ENCODE measurements around the gene KRTAP5-4. TPM values are rescaled to one million over a fixed set of nuclear protein-coding genes. Genes with fewer than 3 reads are reported as not detected.

KRTAP5-4 gene
- total and polyA plus RNA-seq, 10 donors = not detected

DNA sequence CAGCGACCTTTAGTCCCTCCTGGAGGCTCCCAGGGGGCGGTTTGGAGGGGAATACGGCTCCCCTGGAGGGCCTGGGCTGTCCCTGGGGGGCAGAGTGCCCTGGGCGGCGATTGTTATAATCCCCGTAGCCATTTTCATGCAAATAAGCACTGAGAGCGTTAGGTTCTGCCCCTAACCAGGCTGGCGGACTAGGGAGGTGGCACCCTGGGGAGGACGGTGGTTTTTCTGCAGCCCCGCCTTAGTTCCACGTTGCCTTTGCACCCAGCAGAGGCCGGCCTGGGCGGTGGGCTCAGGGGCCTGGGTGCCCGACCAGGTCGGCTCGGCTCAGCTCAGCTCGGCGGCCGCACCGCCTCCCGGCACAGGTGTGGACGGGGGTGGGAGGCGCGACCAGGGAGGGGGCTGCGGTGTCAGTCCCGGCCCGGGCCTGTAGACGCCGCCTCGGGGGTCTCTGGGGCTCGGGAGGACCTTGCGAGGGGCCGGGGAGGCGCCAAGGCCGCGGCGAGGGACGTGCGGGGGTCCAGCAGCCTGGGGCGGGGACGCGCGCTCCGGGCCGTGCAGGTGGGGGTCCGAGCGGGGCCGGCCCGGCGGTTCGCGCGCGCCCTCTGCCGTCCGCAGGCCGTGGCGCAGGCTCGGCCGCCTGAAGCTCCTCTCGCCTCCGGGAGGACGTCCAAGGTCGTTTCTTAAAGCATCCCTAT lies 47.6 kb downstream of the KRTAP5-4 start:
- Histone ChIP-seq H3K9me3 (peaks cover 0 to 19% (median 12%) of the 10 kb centered on the region in 8 donors), H3K27me3 (replicated peaks in 1 of 7) (peaks cover 0 to 85% (median 34%) of the 10 kb centered on the region in 7 donors), H3K36me3 (no peaks in the 10 kb centered on the region), H3K4me1 (peaks cover 13 to 48% (median 38%) of the 10 kb centered on the region in 6 donors), H3K27ac (peak overlapping the region; percentile 10 to 91 (median 78)), H3K4me3 (peak overlapping the region; percentile 33 to 79 (median 46))
- TF ChIP-seq POLR2AphosphoS5 (IDR thresholded peaks at IDR 0.05) (no peak), CTCF (IDR thresholded peaks at IDR 0.05 in 8 of 11, conservative IDR thresholded peaks at IDR 0.05 in 3 of 11) (peak in 10 of 11 experiments; percentile 43 to 95 (median 86)), POLR2A (IDR thresholded peaks at IDR 0.05) (no peak)
- intact Hi-C loops (cut with DNase I; ENCODE audit: low total_unique reads) = loop anchor here (10.0 kb wide), 1 partner anchor 370 kb away; no protein-coding TSS in a partner anchor
- peak; percentile 91 for DNase-seq
- WGBS, 5 donors = 1 to 2% (median 1%) methylated on average over 21 to 64 of the region's 64 CpGs

DNA sequence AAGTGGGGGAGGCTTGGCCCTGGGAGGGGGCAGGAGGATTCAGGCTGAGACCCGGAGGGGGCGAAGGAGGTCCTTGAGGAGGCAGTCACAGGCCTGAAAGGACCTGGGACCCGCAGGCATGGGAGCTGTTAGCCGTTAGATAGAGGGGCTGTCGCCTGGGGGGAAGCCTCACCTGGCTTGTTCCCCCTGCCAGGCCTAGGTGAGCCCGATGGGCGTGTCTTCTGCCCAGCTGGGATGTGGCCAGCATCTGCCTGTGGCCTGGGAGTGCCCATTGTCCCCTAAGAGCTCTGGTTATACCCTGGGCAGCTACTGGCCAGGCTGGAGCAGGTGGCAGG lies 48.1 kb downstream of the KRTAP5-4 start:
- 0 to 16% (median 8%) methylated on average over 4 to 7 of the region's 7 CpGs for WGBS, 5 donors
- intact Hi-C loops (cut with DNase I; ENCODE audit: low total_unique reads) = loop anchor here (10.0 kb wide), 1 partner anchor 369 kb away; no protein-coding TSS in a partner anchor
- no peaks in the 10 kb centered on the region for H3K36me3 ChIP-seq
- peaks cover 0 to 90% (median 34%) of the 10 kb centered on the region in 7 donors for H3K27me3 ChIP-seq (replicated peaks in 1 of 7)
- peaks cover 0 to 14% (median 10%) of the 10 kb centered on the region in 8 donors for H3K9me3 ChIP-seq
- peaks cover 13 to 52% (median 38%) of the 10 kb centered on the region in 6 donors for H3K4me1 ChIP-seq
- TF ChIP-seq POLR2A (IDR thresholded peaks at IDR 0.05) (no peak), POLR2AphosphoS5 (IDR thresholded peaks at IDR 0.05) (no peak), CTCF (IDR thresholded peaks at IDR 0.05 in 8 of 11, conservative IDR thresholded peaks at IDR 0.05 in 3 of 11) (no peak)
- H3K4me3 ChIP-seq = peak overlapping the region in 7 of 8 donors; percentile 33 to 79 (median 49)
- H3K27ac ChIP-seq = peak overlapping the region; percentile 10 to 91 (median 78)
- no peak for DNase-seq

DNA sequence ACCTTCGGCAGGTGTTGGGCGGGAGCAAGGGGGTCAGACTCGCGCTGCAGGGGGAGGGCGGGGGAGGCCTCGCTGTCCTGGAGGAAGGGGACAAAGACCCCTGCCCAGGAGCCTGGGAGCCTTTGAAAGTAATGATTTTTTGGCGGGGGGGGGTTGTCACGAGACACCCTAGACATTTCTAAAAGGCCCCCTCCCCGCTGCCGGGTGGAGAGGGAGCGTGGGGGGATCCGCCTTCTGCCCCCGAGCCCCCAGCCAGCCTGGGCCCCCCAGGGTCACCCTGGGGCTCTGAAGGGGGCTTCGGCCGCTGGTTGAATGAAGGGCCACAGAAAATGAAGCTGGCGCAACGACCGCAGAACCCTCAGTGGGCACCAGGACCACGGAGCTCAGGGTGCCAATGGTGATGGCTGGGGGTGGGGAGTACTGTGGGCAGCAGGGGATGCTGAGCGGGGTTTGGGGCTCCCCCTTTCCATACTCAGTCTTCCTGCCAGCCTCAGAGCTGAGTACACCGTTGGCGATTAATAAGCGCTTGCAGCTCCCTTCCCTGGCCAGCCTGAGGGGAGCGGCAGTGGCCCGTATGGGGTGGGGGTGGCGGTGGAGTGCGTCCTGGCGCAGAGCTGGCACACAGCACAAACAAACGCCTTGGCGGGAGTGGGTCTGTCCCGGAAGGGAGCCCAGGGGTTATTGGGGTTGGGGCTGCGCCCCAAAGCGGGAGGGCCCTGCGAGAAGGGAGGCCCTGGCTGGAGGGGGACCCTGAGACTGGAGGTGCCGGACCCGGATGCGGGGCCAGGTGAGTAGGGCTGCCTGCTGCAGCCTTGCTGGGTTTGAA lies 48.6 kb downstream of the KRTAP5-4 start:
- intact Hi-C loops (cut with DNase I; ENCODE audit: low total_unique reads) = loop anchor here (10.0 kb wide), 1 partner anchor 368 kb away; no protein-coding TSS in a partner anchor

More for the DNA sequence above, 48.6 kb downstream of the KRTAP5-4 start:
- peak in 1 of 11 experiments; percentile 17 for TF ChIP-seq CTCF (IDR thresholded peaks at IDR 0.05 in 8 of 11, conservative IDR thresholded peaks at IDR 0.05 in 3 of 11)
- TF ChIP-seq POLR2A (IDR thresholded peaks at IDR 0.05) = no peak
- TF ChIP-seq POLR2AphosphoS5 (IDR thresholded peaks at IDR 0.05) = peak in 1 of 3 donors; percentile 27
- Histone ChIP-seq H3K4me1 (peaks cover 13 to 57% (median 38%) of the 10 kb centered on the region in 6 donors), H3K27ac (peak overlapping the region; percentile 29 to 91 (median 78)), H3K4me3 (peak overlapping the region; percentile 38 to 79 (median 45)), H3K36me3 (no peaks in the 10 kb centered on the region), H3K9me3 (peaks cover 0 to 8% (median 5%) of the 10 kb centered on the region in 8 donors), H3K27me3 (replicated peaks in 1 of 7) (peaks cover 0 to 92% (median 34%) of the 10 kb centered on the region in 7 donors)
- DNase-seq = no peak
- 4 to 9% (median 9%) methylated on average over 18 to 36 of the region's 37 CpGs for WGBS, 5 donors

All from spleen (tissue), 11 donors.